IMR-90 (cell line): ENCODE results near the gene ANKDD1B. TPM values are rescaled to one million over a fixed set of nuclear protein-coding genes. Genes with fewer than 3 reads are reported as not detected.

Experiments used
- ATAC-seq: fragments of 200-7000 bp; cut with Tn5 transposase; 2 replicates; pipeline ENCODE4 v1.9.1; 2020; ENCODE audit warnings: low read depth, mild to moderate bottlenecking, moderate library complexity
- BruUV-seq: library from RNA; stranded (reverse); fragments of 400-500 nt; replicated peaks from 2 replicates; lab custom pipeline; 2021; lab: Mats Ljungman, UMichigan
- CTCF ChIA-PET: fragments of 300-600 bp; formaldehyde crosslinking; extraction: SDS; loops from one replicate; lab custom pipeline; 2021; ENCODE audit warnings: antibody characterized with exemption; lab: Yijun Ruan, JAX
- POLR2A ChIA-PET: fragments of 300-600 bp; sonication (Branson Sonifier 250); formaldehyde crosslinking; loops from one replicate; lab custom pipeline; 2022; ENCODE audit warnings: antibody characterized with exemption; ENCODE audit not compliant: unreplicated experiment; lab: Charles Lee
- DNase-seq: peaks from one replicate; pipeline ENCODE4 v3.0.0; 2013
- H2AFZ ChIP-seq: replicated peaks from 2 replicates; pipeline ENCODE3; 2013; ENCODE audit warnings: low read length, mild to moderate bottlenecking; ENCODE audit not compliant: poor library complexity
- H2AK5ac ChIP-seq: 2 replicates; pipeline ENCODE4 v1.6.1; 2013; ENCODE audit warnings: low read depth, low read length, inconsistent platforms
- H2AK9ac ChIP-seq: replicated peaks from 2 replicates; pipeline ENCODE3; 2013; ENCODE audit warnings: mild to moderate bottlenecking, low read depth, low read length, moderate library complexity; ENCODE audit not compliant: poor library complexity
- H2BK120ac ChIP-seq: 2 replicates; pipeline ENCODE4 v1.6.1; 2013; ENCODE audit warnings: low read depth, low read length, inconsistent platforms
- H2BK15ac ChIP-seq: 3 replicates; pipeline ENCODE4 v1.6.1; 2013; ENCODE audit warnings: low read depth, low read length, inconsistent platforms
- H2BK20ac ChIP-seq: 2 replicates; pipeline ENCODE4 v1.6.1; 2013; ENCODE audit warnings: low read depth, mild to moderate bottlenecking, inconsistent platforms, low read length, moderate library complexity
- H2BK5ac ChIP-seq: 2 replicates; pipeline ENCODE4 v1.6.1; 2013; ENCODE audit warnings: mild to moderate bottlenecking, low read depth, low read length, inconsistent platforms; ENCODE audit not compliant: poor library complexity, severe bottlenecking
- H3K14ac ChIP-seq: replicated peaks from 2 replicates; pipeline ENCODE4 v1.6.1; 2013; ENCODE audit warnings: low read depth, low read length, inconsistent platforms
- H3K18ac ChIP-seq: 2 replicates; pipeline ENCODE4 v1.6.1; 2013; ENCODE audit warnings: low read depth, low read length, control low read depth
- H3K23ac ChIP-seq: 2 replicates; pipeline ENCODE4 v1.6.1; 2013; ENCODE audit warnings: low read depth, low read length, inconsistent platforms
- H3K27ac ChIP-seq: 2 replicates; pipeline ENCODE4 v1.5.1; 2013; ENCODE audit warnings: mild to moderate bottlenecking, control low read depth, low read length; ENCODE audit not compliant: insufficient read depth
- H3K27me3 ChIP-seq: 2 replicates; pipeline ENCODE4 v1.6.1; 2013; ENCODE audit warnings: low read length; ENCODE audit not compliant: control insufficient read depth, insufficient read depth
- H3K36me3 ChIP-seq: 2 replicates; pipeline ENCODE4 v1.6.1; 2013; ENCODE audit warnings: low read length, mixed read lengths; ENCODE audit not compliant: control insufficient read depth, insufficient read depth
- H3K4ac ChIP-seq: 2 replicates; pipeline ENCODE4 v1.6.1; 2013; ENCODE audit warnings: low read depth, low read length, inconsistent platforms
- H3K4me1 ChIP-seq: 2 replicates; pipeline ENCODE4 v1.6.1; 2013; ENCODE audit warnings: low read length, mixed read lengths; ENCODE audit not compliant: control insufficient read depth, insufficient read depth
- H3K4me2 ChIP-seq: 2 replicates; pipeline ENCODE4 v1.6.1; 2013; ENCODE audit warnings: low read depth, mild to moderate bottlenecking, control low read depth, low read length, moderate library complexity
- H3K4me3 ChIP-seq: 2 replicates; pipeline ENCODE4 v1.5.1; 2013; ENCODE audit warnings: low read depth, mild to moderate bottlenecking, control low read depth, low read length, moderate library complexity; ENCODE audit not compliant: insufficient read depth
- H3K56ac ChIP-seq: 2 replicates; pipeline ENCODE4 v1.6.1; 2013; ENCODE audit warnings: low read length, inconsistent platforms; ENCODE audit not compliant: insufficient read depth; ENCODE audit errors: extremely low read depth
- H3K79me1 ChIP-seq, 2 experiments: 2 replicates each; pipeline ENCODE4 v1.6.1; 2013; ENCODE audit warnings: low read length in 2 of 2, inconsistent platforms in 1 of 2, low read depth in 1 of 2
- H3K9ac ChIP-seq: 2 replicates; pipeline ENCODE4 v1.6.1; 2013; ENCODE audit warnings: low read depth, low read length, control low read depth
- H3K9me1 ChIP-seq: 2 replicates; pipeline ENCODE4 v1.6.1; 2013; ENCODE audit warnings: low read length, inconsistent platforms; ENCODE audit not compliant: insufficient read depth
- H3K9me3 ChIP-seq: 2 replicates; pipeline ENCODE4 v1.6.1; 2013; ENCODE audit warnings: low read length; ENCODE audit not compliant: control insufficient read depth, insufficient read depth
- H4K20me1 ChIP-seq: 2 replicates; pipeline ENCODE4 v1.6.1; 2013; ENCODE audit warnings: low read length, inconsistent platforms; ENCODE audit not compliant: insufficient read depth
- H4K5ac ChIP-seq: 2 replicates; pipeline ENCODE4 v1.6.1; 2013; ENCODE audit warnings: mild to moderate bottlenecking, low read depth, low read length, control low read depth
- H4K8ac ChIP-seq, 2 experiments: 2 replicates each; pipeline ENCODE4 v1.6.1; 2013; ENCODE audit warnings: low read depth in 2 of 2, low read length in 2 of 2, control low read depth in 1 of 2, inconsistent platforms in 1 of 2
- H4K91ac ChIP-seq: 2 replicates; pipeline ENCODE4 v1.6.1; 2013; ENCODE audit warnings: low read depth, low read length, inconsistent platforms; ENCODE audit not compliant: insufficient read depth
- BHLHE40 ChIP-seq: fragments of 150-350 bp; IDR thresholded peaks from 2 replicates; pipeline ENCODE4 v1.6.1; 2016; ENCODE audit warnings: mild to moderate bottlenecking, low read depth, low read length
- CEBPB ChIP-seq: IDR thresholded peaks from 2 replicates; pipeline ENCODE4 v1.6.1; 2012; ENCODE audit warnings: low read depth, low read length, improper control_type of control experiment
- CTCF ChIP-seq: conservative IDR thresholded peaks from 2 replicates; pipeline ENCODE4 v1.5.1; 2012; ENCODE audit warnings: mild to moderate bottlenecking, low read depth, low read length, improper control_type of control experiment
- FOS ChIP-seq: fragments of 150-350 bp; IDR thresholded peaks from 2 replicates; pipeline ENCODE4 v1.6.1; 2016; ENCODE audit warnings: low read depth, low read length
- MAFK ChIP-seq: IDR thresholded peaks from 2 replicates; pipeline ENCODE4 v1.6.1; 2012; ENCODE audit warnings: low read depth, low read length, improper control_type of control experiment
- MXI1 ChIP-seq: IDR thresholded peaks from 2 replicates; pipeline ENCODE4 v1.6.1; 2012; ENCODE audit warnings: low read depth, mild to moderate bottlenecking, low read length, moderate library complexity, borderline replicate concordance
- POLR2A ChIP-seq: IDR thresholded peaks from 2 replicates; pipeline ENCODE4 v1.6.1; 2012; ENCODE audit warnings: mild to moderate bottlenecking, low read depth, low read length
- RAD21 ChIP-seq: IDR thresholded peaks from 2 replicates; pipeline ENCODE4 v1.6.1; 2012; ENCODE audit warnings: low read length, improper control_type of control experiment
- USF2 ChIP-seq: fragments of 150-350 bp; IDR thresholded peaks from 2 replicates; pipeline ENCODE4 v1.6.1; 2017; ENCODE audit warnings: mild to moderate bottlenecking, antibody characterized with exemption, low read length, low read depth
- WGBS, 2 experiments: methylation state at CpG; one replicate each; pipeline versions ENCODE4 v1.1.5 to v1.1.7; 2013; ENCODE audit warnings: missing lambda C conversion rate in 2 of 2; ENCODE audit not compliant: insufficient read length in 1 of 2; ENCODE audit errors: extremely low coverage in 2 of 2; 5-methylcytosine and 5-hydroxymethylcytosine counted together
- dilution Hi-C: fragments of 300-500 bp; cut with HindIII; formaldehyde crosslinking; loops from one replicate; pipeline ENCODE4 v1.14.3; 2018; ENCODE audit warnings: low sequenced_read_pairs; ENCODE audit not compliant: unreplicated experiment
- in situ Hi-C: fragments of 300-500 bp; cut with MboI; formaldehyde crosslinking; loops from 3 replicates; pipeline ENCODE4 v1.14.3; 2019; ENCODE audit warnings: low sequenced_read_pairs, inconsistent platforms, mixed read lengths
- intact Hi-C: fragments of 100-400 bp; cut with micrococcal nuclease; formaldehyde crosslinking; loops from 2 replicates; pipeline ENCODE4 v1.10.0; 2022
- polyA plus RNA-seq, 3 experiments: library from polyadenylated mRNA; depleted of rRNA; stranded (reverse); fragments of >200 nt; gene quantifications; 2 replicates each; pipeline ENCODE4 v1.2.3, GENCODE V29; 2012; ENCODE audit warnings: low replicate concordance in 1 of 3
- total RNA-seq: library from RNA; depleted of rRNA; stranded (reverse); fragments of >200 nt; gene quantifications from 2 replicates; pipeline ENCODE4 v1.2.3, GENCODE V29; 2012

ANKDD1B gene
- total and polyA plus RNA-seq, 2 of the 4 experiments (the other 2 are of a cell fraction) = 0.24 TPM; not detected in 1

- Histone ChIP-seq H4K8ac (no peak overlapping the region), H3K9ac (no peak overlapping the region), H4K20me1 (no peaks in the 10 kb centered on the region), H3K9me1 (0 out of 2 replicates have a peak, but pooled peaks cover 6% of the 10 kb centered on the region), H3K4ac (peak overlapping the region; percentile 76; the same call in 1 of the 2 replicates), H3K4me1 (peaks cover 13% of the 10 kb centered on the region), H3K27me3 (no peaks in the 10 kb centered on the region), H4K5ac (no peak overlapping the region), H2BK120ac (peak overlapping the region; percentile 69), H2AK5ac (no peak overlapping the region), H2BK15ac (no peak overlapping the region), H3K36me3 (no peaks in the 10 kb centered on the region), H2AFZ (peak overlapping the region; percentile 63), H3K4me3 (no peak overlapping the region), H3K27ac (no peak overlapping the region), H3K4me2 (peak overlapping the region; percentile 35; the same call in 1 of the 2 replicates), H2BK20ac (no peak overlapping the region), H2AK9ac (no peak overlapping the region), H3K18ac (no peak overlapping the region; the same call in 1 of the 2 replicates), H3K23ac (0 out of 2 replicates have a peak overlapping the region, but pooled peaks have one; percentile 40), H3K14ac (peak overlapping the region; percentile 69; the same call in 1 of the 2 replicates), H4K91ac (no peak overlapping the region; the same call in 1 of the 2 replicates), H3K79me1 (peaks cover 4 to 15% of the 10 kb centered on the region in 2 experiments; a peak in 2 of 4 replicates), H3K9me3 (no peaks in the 10 kb centered on the region), H2BK5ac (peak overlapping the region; percentile 91), H3K56ac (no peak overlapping the region)
- DNase-seq (peak; percentile 97), ATAC-seq (peak; percentile 87)
- dilution Hi-C loops (no loop called here), in situ Hi-C loops (no loop called here), intact Hi-C loops (loop anchor here (5.0 to 10.0 kb wide), 2 partner anchors 80 to 367 kb away; partner anchors contain the start of gene ANKRD31)
- ChIA-PET POLR2A (no interaction called here), CTCF (interaction anchor here (0.7 to 1.3 kb wide), 2 partner anchors 20 to 79 kb away, joined by 3 to 4 read pairs; no protein-coding TSS in a partner anchor)
- WGBS, 2 experiments = 0% methylated on average over 1 of the region's 3 CpGs; no CpG with 5 or more reads in 1 of the 2 experiments
- peak; percentile 55 for TF ChIP-seq FOS
- TF ChIP-seq CTCF = no peak
- 0 out of 2 replicates have a peak, but pooled peaks have one; percentile 14 for TF ChIP-seq MAFK
- TF ChIP-seq USF2 = peak; percentile 88
- no peak for TF ChIP-seq POLR2A
- peak; percentile 80; the same call in 1 of the 2 replicates for TF ChIP-seq BHLHE40
- TF ChIP-seq CEBPB = peak; percentile 9; the same call in 1 of the 2 replicates
- peak; percentile 41; the same call in 1 of the 2 replicates for TF ChIP-seq MXI1
- TF ChIP-seq RAD21 = peak; percentile 7; the same call in 1 of the 2 replicates
- BruUV-seq = no TSS peak
Observed at GRCh38 chr5:75601996-75602395, 9.3 kb upstream of the ANKDD1B start.
